A549 (cell line): ENCODE data around the gene RPA1. TPM values are rescaled to one million over a fixed set of nuclear protein-coding genes. Genes with fewer than 3 reads are reported as not detected.
"Not testable (repeated sequence)": the region's sequence is repeated elsewhere in the genome, so short reads cannot be mapped to it uniquely, and the experiment has no call there.

Experiments used
- ATAC-seq, 2 experiments: fragments of 200-7000 bp in 1 of 2; fragments of >200 bp in 1 of 2; cut with Nextera tagmentation in 1 of 2; cut with Tn5 transposase in 1 of 2; 3 replicates each; pipeline versions ENCODE4 v1.8.0 to v1.9.1; 2018 to 2020; ENCODE audit warnings: mild to moderate bottlenecking in 1 of 2, moderate library complexity in 1 of 2
- CTCF ChIA-PET: fragments of 300-600 bp; sonication (Branson Sonifier 250); formaldehyde crosslinking; extraction: SDS; loops from one replicate; lab custom pipeline; 2021; ENCODE audit warnings: antibody characterized with exemption, inconsistent platforms; lab: Yijun Ruan, JAX
- POLR2A ChIA-PET: fragments of 350-600 bp; formaldehyde crosslinking; extraction: SDS; loops from one replicate; lab custom pipeline; 2021; ENCODE audit warnings: antibody characterized with exemption, inconsistent platforms; lab: Yijun Ruan, JAX
- DNase-seq, 2 experiments: peaks; one replicate each; pipeline versions ENCODE4 v3.0.0 to v3.0.0-alpha.2; 2011 to 2016; ENCODE audit warnings: low read depth in 1 of 2, low spot score in 1 of 2
- FAIRE-seq: peaks from 2 replicates; lab custom pipeline; 2011; peaks lifted over from hg19 to GRCh38; lab: Jason Lieb, UNC
- H3K27ac ChIP-seq, 2 experiments: fragments of >200 bp; sonication (Bioruptor Twin); formaldehyde crosslinking; 3 replicates each; pipeline ENCODE4 v1.5.1; 2016 to 2017
- H3K4me1 ChIP-seq: fragments of >200 bp; sonication (Bioruptor Twin); formaldehyde crosslinking; 3 replicates; pipeline ENCODE4 v1.6.1; 2016
- H3K4me2 ChIP-seq: fragments of >200 bp; sonication (Bioruptor Twin); formaldehyde crosslinking; 3 replicates; pipeline ENCODE4 v1.6.1; 2016
- H3K4me3 ChIP-seq: fragments of >200 bp; sonication (Bioruptor Twin); formaldehyde crosslinking; 3 replicates; pipeline ENCODE4 v1.5.1; 2016
- H3K9me3 ChIP-seq: fragments of >200 bp; sonication (Bioruptor Twin); formaldehyde crosslinking; 3 replicates; pipeline ENCODE4 v1.6.1; 2016
- ATOH8 ChIP-seq: fragments of 250-450 bp; sonication (Bioruptor Pico); IDR thresholded peaks from 2 replicates; pipeline ENCODE4 v1.5.0; 2020; ENCODE audit warnings: low read depth, mild to moderate bottlenecking, moderate library complexity
- BCL3 ChIP-seq: fragments of >200 bp; sonication (Bioruptor Twin); formaldehyde crosslinking; IDR thresholded peaks from 3 replicates; pipeline ENCODE4 v1.6.1; 2016
- ELK1 ChIP-seq: fragments of 150-350 bp; IDR thresholded peaks from 2 replicates; pipeline ENCODE4 v1.6.1; 2014; ENCODE audit warnings: low read depth, mild to moderate bottlenecking, low read length
- FOSB ChIP-seq: fragments of 250-450 bp; sonication (Bioruptor Pico); IDR thresholded peaks from 2 replicates; pipeline ENCODE4 v1.5.0; 2020; ENCODE audit warnings: mild to moderate bottlenecking, moderate library complexity
- FOSL2 ChIP-seq, 2 experiments: fragments of 450-650 bp in 1 of 2; fragments of >200 bp in 1 of 2; sonication (Bioruptor Twin) in 1 of 2; formaldehyde crosslinking; IDR thresholded peaks; 2 replicates each; pipeline versions ENCODE4 v1.5.0 to v1.6.1; 2016 to 2020; ENCODE audit warnings: mild to moderate bottlenecking in 1 of 2, moderate library complexity in 1 of 2
- FOXS1 ChIP-seq: fragments of 250-450 bp; sonication (Bioruptor Pico); IDR thresholded peaks from 2 replicates; pipeline ENCODE4 v1.5.0; 2020; ENCODE audit warnings: mild to moderate bottlenecking, moderate library complexity
- GATA3 ChIP-seq: IDR thresholded peaks from 2 replicates; pipeline ENCODE4 v1.6.1; 2012; ENCODE audit warnings: borderline replicate concordance
- KDM5A ChIP-seq: fragments of 200-600 bp; sonication (generic); IDR thresholded peaks from 2 replicates; pipeline ENCODE4 v1.6.1; 2016; ENCODE audit warnings: antibody characterized with exemption, mild to moderate bottlenecking
- POLR2A ChIP-seq: IDR thresholded peaks from 2 replicates; pipeline ENCODE4 v1.6.1; 2012; ENCODE audit warnings: mild to moderate bottlenecking, low read length
- POLR2AphosphoS2 ChIP-seq: conservative IDR thresholded peaks from 2 replicates; pipeline ENCODE4 v1.6.1; 2012; ENCODE audit warnings: low read length, improper control_type of control experiment, inconsistent platforms
- RARB ChIP-seq: fragments of 250-450 bp; sonication (Bioruptor Pico); IDR thresholded peaks from 2 replicates; pipeline ENCODE4 v1.8.0; 2021; ENCODE audit warnings: mild to moderate bottlenecking, moderate library complexity
- RCOR1 ChIP-seq: fragments of 150-350 bp; IDR thresholded peaks from 2 replicates; pipeline ENCODE4 v1.6.1; 2014; ENCODE audit warnings: antibody characterized with exemption, low read length, low read depth
- RNF2 ChIP-seq: fragments of 200-600 bp; sonication (generic); IDR thresholded peaks from 2 replicates; pipeline ENCODE4 v1.6.1; 2016; ENCODE audit warnings: low read depth, mild to moderate bottlenecking, antibody characterized with exemption, moderate library complexity, borderline replicate concordance
- TP53 ChIP-seq: fragments of 250-450 bp; sonication (Bioruptor Pico); IDR thresholded peaks from 2 replicates; pipeline ENCODE4 v1.5.0; 2021; ENCODE audit warnings: mild to moderate bottlenecking, moderate library complexity
- ZC3H11A ChIP-seq: fragments of 450-650 bp; IDR thresholded peaks from 2 replicates; pipeline ENCODE4 v1.6.1; 2014; ENCODE audit warnings: antibody characterized with exemption, mild to moderate bottlenecking
- ZSCAN20 ChIP-seq: fragments of 250-450 bp; sonication (Bioruptor Pico); IDR thresholded peaks from 2 replicates; pipeline ENCODE4 v1.8.0; 2022; ENCODE audit warnings: mild to moderate bottlenecking, moderate library complexity
- WGBS: methylation state at CpG from one replicate; pipeline ENCODE4 v1.1.6; 2017; ENCODE audit errors: missing lambda C conversion rate; 5-methylcytosine and 5-hydroxymethylcytosine counted together
- polyA plus RNA-seq, 4 experiments: library from polyadenylated mRNA; depleted of rRNA in 3 of 4; stranded (reverse); fragments of >200 nt; fragmentation: RNase III in 1 of 4; extraction: RNeasy Plus Mini Kit Qiagen cat#74134 plus additional on column Dnase treatment in 1 of 4; gene quantifications; 2 replicates in 3 of 4; 3 replicates in 1 of 4; pipeline ENCODE4 v1.2.3, GENCODE V29; 2011 to 2017

RPA1 gene
- polyA plus RNA-seq, 2 of the 4 experiments (the other 2 are of a cell fraction) = 72.2 to 136 TPM

- no peak for TF ChIP-seq ELK1
- no peak for TF ChIP-seq RNF2
- no peak for TF ChIP-seq GATA3
- no peak for TF ChIP-seq KDM5A
- no peak for TF ChIP-seq BCL3
- TF ChIP-seq ZC3H11A = no peak
Observed at GRCh38 chr17:1888741-1889140, 58.9 kb downstream of the RPA1 start (continued).

GRCh38 chr17:1890758-1891450, 61.1 kb downstream of the RPA1 start:
- no peak for DNase-seq
- 88% methylated on average over 15 of the region's 15 CpGs for WGBS
- POLR2A ChIA-PET = no interaction called here
- Histone ChIP-seq H3K4me3 (no peak overlapping the region), H3K4me1 (no peaks in the 10 kb centered on the region), H3K4me2 (no peak overlapping the region), H3K27ac (no peak overlapping the region), H3K9me3 (no peaks in the 10 kb centered on the region)
- FAIRE-seq = no peak
- TF ChIP-seq RARB (CRISPR knock-in tag) = no peak
- TF ChIP-seq ZSCAN20 = no peak
- TF ChIP-seq ATOH8 (CRISPR knock-in tag) = no peak
- TF ChIP-seq FOXS1 (CRISPR knock-in tag) = no peak
- no peak for TF ChIP-seq ZC3H11A
- TF ChIP-seq TP53 (CRISPR knock-in tag) = no peak
- TF ChIP-seq RCOR1 = no peak
- no peak for TF ChIP-seq POLR2AphosphoS2
- no peak for TF ChIP-seq POLR2A
- CTCF ChIA-PET = interaction anchor here (0.6 to 20.9 kb wide), 7 partner anchors 12 to 135 kb away, joined by 3 to 213 read pairs (median 4); partner anchors contain the start of genes DPH1 and RTN4RL1
- ATAC-seq = no peak

GRCh38 chr17:1894753-1895339, 65.0 kb downstream of the RPA1 start:
- TF ChIP-seq FOSL2 (IDR thresholded peaks at IDR 0.05) (no peak), FOSL2 (CRISPR knock-in tag; IDR thresholded peaks at IDR 0.05) (0 out of 2 replicates have a peak, but pooled peaks have one; percentile 8), FOSB (no peak)
- no peaks in the 10 kb centered on the region for H3K4me1 ChIP-seq
- no peaks in the 10 kb centered on the region for H3K9me3 ChIP-seq
- WGBS = 91% methylated on average over 7 of the region's 7 CpGs
- no peak for ATAC-seq
- no peak overlapping the region for H3K4me3 ChIP-seq
- H3K27ac ChIP-seq = no peak overlapping the region
- ChIA-PET POLR2A (no interaction called here), CTCF (interaction anchor here (0.8 to 20.9 kb wide), 6 partner anchors 11 to 175 kb away, joined by 3 to 213 read pairs (median 20); partner anchors contain the start of genes DPH1 and RTN4RL1)
- no peak for FAIRE-seq
- no peak overlapping the region for H3K4me2 ChIP-seq
- DNase-seq = no peak

GRCh38 chr17:1895479-1895878, 65.7 kb downstream of the RPA1 start:
- TF ChIP-seq ZC3H11A = peak; percentile 50
- POLR2A ChIA-PET, DNase-seq, H3K27ac ChIP-seq, H3K9me3 ChIP-seq, H3K4me1 ChIP-seq, H3K4me2 ChIP-seq, H3K4me3 ChIP-seq, FAIRE-seq, ATAC-seq: not testable (repeated sequence)
- 92% methylated on average over 11 of the region's 11 CpGs for WGBS
- CTCF ChIA-PET = interaction anchor here (1.0 to 20.9 kb wide), 7 partner anchors 12 to 175 kb away, joined by 3 to 213 read pairs (median 3); partner anchors contain the start of genes DPH1 and RTN4RL1
